GM18499 (cell line): ENCODE measurements around the gene DDX47.
"Not testable (repeated sequence)": the region's sequence is repeated elsewhere in the genome, so short reads cannot be mapped to it uniquely, and the experiment has no call there.

Experiments
- ATAC-seq: cut with Tn5 transposase; IDR thresholded peaks from one replicate; pipeline ENCODE4 v1.9.1; 2021; ENCODE audit warnings: moderate number of reproducible peaks; ENCODE audit not compliant: insufficient read depth, unreplicated experiment

The DDX47 gene

DNA sequence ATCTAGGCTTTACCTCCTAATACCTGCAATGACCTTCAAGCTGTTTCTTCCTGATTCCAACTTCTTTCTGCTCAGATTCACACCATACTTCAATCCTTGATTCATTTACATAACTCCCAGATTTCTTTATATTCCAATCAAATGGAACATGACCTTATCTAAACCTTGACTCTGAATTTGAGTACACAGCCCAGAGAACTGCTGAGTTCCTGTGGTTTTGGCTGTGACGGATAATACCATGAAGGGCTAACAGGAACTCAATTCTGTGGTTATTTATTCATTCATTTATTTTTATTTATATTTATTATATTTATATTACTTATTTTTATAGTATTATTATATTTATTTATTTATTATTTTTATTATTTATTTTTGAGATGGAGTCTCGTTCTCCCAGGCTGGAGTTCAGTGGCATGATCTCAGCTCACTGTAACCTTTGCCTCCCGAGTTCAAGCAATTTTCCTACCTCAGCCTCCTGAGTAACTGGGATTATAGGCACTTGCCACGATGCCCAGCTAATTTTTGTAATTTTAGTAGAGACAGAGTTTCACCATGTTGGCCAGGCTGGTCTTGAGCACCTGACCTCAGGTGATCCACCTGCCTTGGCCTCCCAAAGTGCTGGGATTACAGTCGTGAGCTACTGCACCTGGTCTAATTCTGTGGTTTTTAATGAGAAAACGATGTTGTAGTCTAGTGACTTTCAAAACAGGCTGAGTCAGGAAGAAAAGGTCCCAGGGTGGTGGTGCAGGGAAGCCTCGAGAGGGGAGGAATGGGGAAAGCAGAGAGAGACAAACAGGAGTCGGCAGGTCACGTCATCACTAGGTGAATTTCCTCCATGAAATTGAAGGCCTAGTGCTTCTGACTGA, 16.0 kb upstream of the DDX47 start:
- ATAC-seq = no peak

GRCh38 chr12:12797794-12798152, 15.4 kb upstream of the DDX47 start:
- ATAC-seq = no peak

- ATAC-seq = no peak
These were observed 14.7 kb upstream of the DDX47 start for GRCh38 chr12:12798480-12798879.

- no peak for ATAC-seq
These were observed 13.8 kb upstream of the DDX47 start for GRCh38 chr12:12799163-12799920.

DNA sequence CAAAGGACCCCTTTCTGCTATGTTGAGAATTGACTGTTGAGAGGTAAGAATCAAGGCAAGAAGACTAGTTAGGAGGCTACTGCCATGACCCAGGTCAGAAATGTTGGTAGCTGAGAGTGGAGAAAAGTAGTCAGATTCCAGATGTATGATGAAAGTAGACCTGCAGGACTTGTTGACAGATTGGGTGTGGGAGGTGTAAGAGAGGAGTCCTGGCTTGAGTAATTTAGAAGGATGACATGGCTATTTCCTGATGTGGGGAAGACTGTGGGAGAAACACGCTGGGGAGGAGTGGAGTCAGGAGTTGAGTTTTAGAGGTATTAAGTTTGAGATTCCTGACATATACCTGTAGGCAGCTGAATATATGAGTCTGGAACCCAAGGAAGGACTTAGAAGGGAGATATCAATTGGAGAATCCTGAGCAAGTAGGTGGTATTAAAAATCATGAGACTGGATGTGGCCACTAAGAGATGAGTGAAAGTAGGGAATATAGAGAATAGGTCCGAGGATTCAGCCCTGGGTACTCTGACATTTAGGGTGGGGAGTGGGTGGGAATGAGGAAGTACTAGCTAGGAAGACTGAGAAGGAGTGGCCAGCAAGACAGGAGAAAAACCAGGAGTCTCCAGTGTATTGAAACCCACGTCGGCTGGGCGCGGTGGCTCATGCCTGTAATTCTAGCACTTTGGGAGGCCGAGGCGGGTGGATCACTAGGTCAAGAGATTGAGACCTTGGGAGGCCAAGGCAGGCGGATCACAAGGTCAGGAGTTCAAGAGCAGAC, 12.6 kb upstream of the DDX47 start:
- ATAC-seq = no peak

GRCh38 chr12:12801656-12802055, 11.5 kb upstream of the DDX47 start:
- ATAC-seq = not testable (repeated sequence)

- no peak for ATAC-seq
These were observed 10.0 kb upstream of the DDX47 start for GRCh38 chr12:12803186-12803585.

DNA sequence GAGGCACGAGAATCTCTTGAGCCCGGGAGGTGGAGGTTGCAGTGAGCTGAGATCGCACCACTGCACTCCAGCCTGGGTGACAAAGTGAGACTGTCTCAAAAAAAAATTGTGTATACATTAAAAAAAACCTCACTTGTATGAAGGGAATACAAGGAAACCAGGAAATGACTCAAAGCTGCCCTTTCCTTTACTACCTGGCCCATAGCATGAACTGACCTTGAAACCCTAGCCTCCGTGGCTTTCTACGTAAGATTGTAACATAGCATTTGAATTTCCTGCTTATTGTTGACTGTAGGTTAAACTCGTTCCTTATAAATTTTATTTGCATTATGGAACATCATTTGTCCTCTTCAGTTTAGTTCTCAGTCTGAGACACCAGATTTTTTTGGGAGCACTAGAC, 9.1 kb upstream of the DDX47 start:
- no peak for ATAC-seq

GRCh38 chr12:12804432-12804886, 8.7 kb upstream of the DDX47 start:
- no peak for ATAC-seq

- no peak for ATAC-seq
These were observed 6.2 kb upstream of the DDX47 start for GRCh38 chr12:12806784-12807516.

- ATAC-seq = not testable (repeated sequence)
These were observed 5.6 kb upstream of the DDX47 start for GRCh38 chr12:12807517-12807903.

DNA sequence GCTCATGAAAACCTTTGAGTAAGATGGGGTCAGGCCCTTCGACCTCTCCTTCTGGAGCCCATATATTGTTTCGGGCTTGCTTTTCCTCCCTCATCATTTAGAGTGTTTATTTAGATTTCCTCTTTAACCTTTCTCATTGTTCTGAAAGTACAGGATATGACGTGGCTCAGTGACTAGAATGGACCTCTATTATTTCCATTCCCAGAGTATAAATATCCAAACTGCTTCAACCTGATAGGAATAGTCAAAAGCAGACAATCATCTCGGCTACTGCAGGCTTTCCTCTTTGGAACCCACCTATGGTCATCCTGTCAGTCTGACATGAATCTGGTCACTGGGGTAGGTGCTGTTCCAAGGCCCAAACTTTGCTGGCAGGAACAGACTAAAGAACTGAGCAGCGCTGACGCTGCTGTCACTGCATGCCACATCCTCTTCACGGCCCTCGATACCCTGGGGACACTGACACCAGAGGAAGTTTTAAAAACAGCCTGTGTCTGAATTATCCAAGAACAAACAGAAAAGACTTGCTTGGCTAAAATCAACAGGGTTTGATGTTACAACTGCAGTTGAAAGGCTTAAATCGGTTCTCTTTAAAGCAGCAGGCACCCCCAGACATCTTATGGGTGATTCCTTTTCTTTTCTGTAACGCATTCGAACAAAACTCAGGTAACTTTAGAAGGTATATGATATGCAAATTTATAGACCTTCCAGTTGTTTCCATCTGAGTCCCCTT, 5.0 kb upstream of the DDX47 start:
- ATAC-seq = peak; percentile 48

DNA sequence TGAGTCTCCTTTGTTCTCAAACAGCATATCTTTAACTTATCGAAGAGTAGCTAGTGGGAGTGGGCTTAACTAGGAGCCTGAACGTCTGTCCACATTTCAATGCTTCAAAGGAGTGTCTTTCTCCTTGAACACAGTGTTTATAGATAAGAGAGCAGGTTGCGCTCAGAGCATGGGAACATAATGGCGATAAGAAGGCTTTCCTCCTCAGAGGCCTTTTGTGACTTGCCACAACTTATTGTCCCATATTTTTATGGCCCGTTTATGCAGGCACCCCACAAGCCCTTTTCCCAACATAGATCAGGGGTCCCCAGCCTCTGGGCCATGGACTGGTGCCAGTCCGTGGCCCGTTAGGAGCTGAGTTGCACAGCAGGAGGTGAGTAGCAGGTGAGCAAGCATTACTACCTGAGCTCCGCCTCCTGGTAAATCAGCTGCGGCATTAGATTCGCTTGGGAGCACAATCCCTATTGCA, 2.6 kb upstream of the DDX47 start:
- no peak for ATAC-seq

GRCh38 chr12:12811343-12811742, 1.8 kb upstream of the DDX47 start:
- ATAC-seq = no peak

- ATAC-seq = no peak
These were observed 972 bp upstream of the DDX47 start for GRCh38 chr12:12812174-12812573.

GRCh38 chr12:12812618-12813119, 477 bp upstream of the DDX47 start:
- ATAC-seq = no peak

GRCh38 chr12:12817616-12818015, 4.5 kb downstream of the DDX47 start:
- ATAC-seq = no peak

- no peak for ATAC-seq
These were observed 5.6 kb downstream of the DDX47 start for GRCh38 chr12:12818701-12819100.

GRCh38 chr12:12819221-12819620, 6.1 kb downstream of the DDX47 start:
- no peak for ATAC-seq
